Neural progenitor cell (in vitro differentiated cells): ENCODE data around the gene BDH1.

Source experiments
- EZH2 ChIP-seq: fragments of 200-600 bp; sonication (generic); IDR thresholded peaks from 2 replicates; pipeline ENCODE4 v1.6.1; 2017; ENCODE audit warnings: antibody characterized with exemption, mild to moderate bottlenecking, moderate library complexity
- TF ChIP-seq, protein P1 (sequence below): fragments of 200-600 bp; sonication (generic); IDR thresholded peaks from 2 replicates; pipeline ENCODE4 v1.5.1; 2017; ENCODE audit warnings: antibody characterized with exemption, mild to moderate bottlenecking

GRCh38 chr3:197554562-197555280 is 1.0 kb downstream of the BDH1 start:
- TF ChIP-seq, protein P1, sequence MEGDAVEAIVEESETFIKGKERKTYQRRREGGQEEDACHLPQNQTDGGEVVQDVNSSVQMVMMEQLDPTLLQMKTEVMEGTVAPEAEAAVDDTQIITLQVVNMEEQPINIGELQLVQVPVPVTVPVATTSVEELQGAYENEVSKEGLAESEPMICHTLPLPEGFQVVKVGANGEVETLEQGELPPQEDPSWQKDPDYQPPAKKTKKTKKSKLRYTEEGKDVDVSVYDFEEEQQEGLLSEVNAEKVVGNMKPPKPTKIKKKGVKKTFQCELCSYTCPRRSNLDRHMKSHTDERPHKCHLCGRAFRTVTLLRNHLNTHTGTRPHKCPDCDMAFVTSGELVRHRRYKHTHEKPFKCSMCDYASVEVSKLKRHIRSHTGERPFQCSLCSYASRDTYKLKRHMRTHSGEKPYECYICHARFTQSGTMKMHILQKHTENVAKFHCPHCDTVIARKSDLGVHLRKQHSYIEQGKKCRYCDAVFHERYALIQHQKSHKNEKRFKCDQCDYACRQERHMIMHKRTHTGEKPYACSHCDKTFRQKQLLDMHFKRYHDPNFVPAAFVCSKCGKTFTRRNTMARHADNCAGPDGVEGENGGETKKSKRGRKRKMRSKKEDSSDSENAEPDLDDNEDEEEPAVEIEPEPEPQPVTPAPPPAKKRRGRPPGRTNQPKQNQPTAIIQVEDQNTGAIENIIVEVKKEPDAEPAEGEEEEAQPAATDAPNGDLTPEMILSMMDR = peak; percentile 64
- no peak for TF ChIP-seq EZH2
